Stomach (tissue), 9 donors: Measurements from ENCODE around the gene FRMD5. TPM values are rescaled to one million over a fixed set of nuclear protein-coding genes. Genes with fewer than 3 reads are reported as not detected.

Experiments
- DNase-seq, 2 donors: peaks; one replicate each; pipeline versions ENCODE4 v3.0.0 to v3.0.0-alpha.2; 2013 to 2019
- H3K27ac ChIP-seq, 5 donors: fragments of 200-600 bp in 4 of 5; sonication (generic) in 4 of 5; one replicate each; pipeline ENCODE4 v1.5.1; 2013 to 2019; ENCODE audit warnings: mild to moderate bottlenecking in 1 of 5, moderate library complexity in 1 of 5
- H3K27me3 ChIP-seq, 3 donors: fragments of 200-600 bp; sonication (generic); one replicate each; pipeline ENCODE4 v1.5.1; 2017 to 2019; ENCODE audit warnings: mixed run types in 1 of 3
- H3K36me3 ChIP-seq, 4 donors: fragments of 200-600 bp; sonication (generic); 1 replicate in 3 of 4; 2 replicates in 1 of 4; pipeline ENCODE4 v1.5.1; 2016 to 2019
- H3K4me1 ChIP-seq, 4 donors: fragments of 200-600 bp; sonication (generic); one replicate each; pipeline ENCODE4 v1.5.1; 2016 to 2019
- H3K4me3 ChIP-seq, 4 donors: fragments of 200-600 bp; sonication (generic) in 3 of 4; one replicate each; pipeline ENCODE4 v1.5.1; 2016 to 2019; ENCODE audit warnings: mild to moderate bottlenecking in 1 of 4
- H3K9me3 ChIP-seq, 4 donors: fragments of 200-600 bp; sonication (generic); one replicate each; pipeline ENCODE4 v1.5.1; 2016 to 2019
- EP300 ChIP-seq: sonication (generic); formaldehyde crosslinking; IDR thresholded peaks from one replicate; pipeline ENCODE4 v1.6.1; 2017; ENCODE audit warnings: antibody characterized with exemption
- POLR2A ChIP-seq, 4 donors: fragments of 450-650 bp; IDR thresholded peaks; one replicate each; pipeline ENCODE4 v1.6.1; 2016; ENCODE audit warnings: antibody characterized with exemption in 4 of 4, control low read depth in 2 of 4, mild to moderate bottlenecking in 1 of 4, moderate library complexity in 1 of 4
- POLR2AphosphoS5 ChIP-seq, 3 donors: sonication (generic); formaldehyde crosslinking; IDR thresholded peaks; one replicate each; pipeline ENCODE4 v1.6.1; 2016; ENCODE audit warnings: antibody characterized with exemption in 3 of 3
- WGBS, 5 donors: extraction: QIAGEN DNeasy Blood & Tissue Kit in 3 of 5; methylation state at CpG; one replicate each; pipeline versions ENCODE4 v1.1.5 to v1.1.7; 2013 to 2018; 5-methylcytosine and 5-hydroxymethylcytosine counted together
- intact Hi-C: fragments of 100-400 bp; cut with DNase I; formaldehyde crosslinking; loops from one replicate; pipeline ENCODE4 v1.15.1; 2023; ENCODE audit warnings: low total_unique reads
- polyA plus RNA-seq, 3 donors: library from polyadenylated mRNA; stranded (reverse); fragments of 200-250 nt; gene quantifications; one replicate each; pipeline ENCODE4 v1.2.3, GENCODE V29; 2013
- total RNA-seq, 5 donors: library from RNA; depleted of rRNA; stranded (reverse); fragments of >200 nt; gene quantifications; one replicate each; pipeline versions ENCODE4 v1.1.0 to v1.2.3, GENCODE V29; 2014 to 2016
- TF ChIP-seq, protein P1 (sequence below), 7 experiments: fragments of 450-650 bp in 4 of 7; fragments of 200-600 bp in 3 of 7; sonication (generic) in 3 of 7; IDR thresholded peaks; one replicate each; pipeline ENCODE4 v1.5.1; 2016 to 2019; ENCODE audit warnings: antibody characterized with exemption in 7 of 7, control low read depth in 2 of 7, mild to moderate bottlenecking in 1 of 7
- donor health status: healthy with polysubstance abuse.
- donor health status: Bipolar disorder and iron deficiency.
- donor health status: healthy.

Gene FRMD5
- total and polyA plus RNA-seq, 8 donors: 0.40 to 13.0 (median 2.5) TPM

GRCh38 chr15:43922021-43922420, 273.1 kb downstream of the FRMD5 start:
- H3K4me1 ChIP-seq: peaks cover 0 to 10% (median 0%) of the 10 kb centered on the region in 4 donors
- H3K9me3 ChIP-seq: no peaks in the 10 kb centered on the region
- no peak overlapping the region for H3K27ac ChIP-seq
- H3K36me3 ChIP-seq: no peaks in the 10 kb centered on the region
- no peaks in the 10 kb centered on the region for H3K27me3 ChIP-seq
- 38 to 62% (median 55%) methylated on average over 4 of the region's 4 CpGs for WGBS, 5 donors
- no peak overlapping the region for H3K4me3 ChIP-seq
- intact Hi-C loops: no loop called here
- no peak for TF ChIP-seq POLR2AphosphoS5 (IDR thresholded peaks at IDR 0.05)
- no peak for TF ChIP-seq EP300
- TF ChIP-seq POLR2A (IDR thresholded peaks at IDR 0.05): no peak
- no peak for DNase-seq

GRCh38 chr15:43920815-43921214, 274.3 kb downstream of the FRMD5 start:
- no peaks in the 10 kb centered on the region for H3K9me3 ChIP-seq
- intact Hi-C loops: no loop called here

GRCh38 chr15:43920254-43920600, 274.8 kb downstream of the FRMD5 start:
- no peaks in the 10 kb centered on the region for H3K36me3 ChIP-seq
- 50 to 60% (median 57%) methylated on average over 2 of the region's 2 CpGs for WGBS, 5 donors
- peaks cover 0 to 10% (median 0%) of the 10 kb centered on the region in 4 donors for H3K4me1 ChIP-seq
- intact Hi-C loops: no loop called here
- no peak overlapping the region for H3K4me3 ChIP-seq
- no peaks in the 10 kb centered on the region for H3K27me3 ChIP-seq
- no peak for TF ChIP-seq POLR2AphosphoS5 (IDR thresholded peaks at IDR 0.05)
- TF ChIP-seq POLR2A (IDR thresholded peaks at IDR 0.05): no peak
- no peak for TF ChIP-seq EP300
- TF ChIP-seq, protein P1, sequence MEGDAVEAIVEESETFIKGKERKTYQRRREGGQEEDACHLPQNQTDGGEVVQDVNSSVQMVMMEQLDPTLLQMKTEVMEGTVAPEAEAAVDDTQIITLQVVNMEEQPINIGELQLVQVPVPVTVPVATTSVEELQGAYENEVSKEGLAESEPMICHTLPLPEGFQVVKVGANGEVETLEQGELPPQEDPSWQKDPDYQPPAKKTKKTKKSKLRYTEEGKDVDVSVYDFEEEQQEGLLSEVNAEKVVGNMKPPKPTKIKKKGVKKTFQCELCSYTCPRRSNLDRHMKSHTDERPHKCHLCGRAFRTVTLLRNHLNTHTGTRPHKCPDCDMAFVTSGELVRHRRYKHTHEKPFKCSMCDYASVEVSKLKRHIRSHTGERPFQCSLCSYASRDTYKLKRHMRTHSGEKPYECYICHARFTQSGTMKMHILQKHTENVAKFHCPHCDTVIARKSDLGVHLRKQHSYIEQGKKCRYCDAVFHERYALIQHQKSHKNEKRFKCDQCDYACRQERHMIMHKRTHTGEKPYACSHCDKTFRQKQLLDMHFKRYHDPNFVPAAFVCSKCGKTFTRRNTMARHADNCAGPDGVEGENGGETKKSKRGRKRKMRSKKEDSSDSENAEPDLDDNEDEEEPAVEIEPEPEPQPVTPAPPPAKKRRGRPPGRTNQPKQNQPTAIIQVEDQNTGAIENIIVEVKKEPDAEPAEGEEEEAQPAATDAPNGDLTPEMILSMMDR (IDR thresholded peaks at IDR 0.05): no peak
- DNase-seq: no peak
- H3K27ac ChIP-seq: no peak overlapping the region
- H3K9me3 ChIP-seq: no peaks in the 10 kb centered on the region

More at GRCh38 chr15:43920815-43921214, 274.3 kb downstream of the FRMD5 start:
- DNase-seq: no peak
- no peaks in the 10 kb centered on the region for H3K27me3 ChIP-seq
- peaks cover 0 to 10% (median 0%) of the 10 kb centered on the region in 4 donors for H3K4me1 ChIP-seq
- H3K27ac ChIP-seq: no peak overlapping the region
- TF ChIP-seq EP300: no peak
- TF ChIP-seq POLR2AphosphoS5 (IDR thresholded peaks at IDR 0.05): no peak
- TF ChIP-seq, protein P1 (IDR thresholded peaks at IDR 0.05): no peak
- no peak for TF ChIP-seq POLR2A (IDR thresholded peaks at IDR 0.05)
- no peaks in the 10 kb centered on the region for H3K36me3 ChIP-seq
- no peak overlapping the region for H3K4me3 ChIP-seq
- 59 to 75% (median 73%) methylated on average over 6 of the region's 6 CpGs for WGBS, 5 donors

GRCh38 chr15:43919540-43920253, 275.4 kb downstream of the FRMD5 start:
- H3K27me3 ChIP-seq: no peaks in the 10 kb centered on the region
- no peak for DNase-seq
- intact Hi-C loops: no loop called here
- 49 to 79% (median 75%) methylated on average over 5 of the region's 5 CpGs for whole genome bisulfite sequencing, 5 donors
- no peaks in the 10 kb centered on the region for H3K36me3 ChIP-seq
- no peaks in the 10 kb centered on the region for H3K9me3 ChIP-seq
- no peak overlapping the region for H3K4me3 ChIP-seq
- TF ChIP-seq, protein P1 (IDR thresholded peaks at IDR 0.05): no peak
- TF ChIP-seq EP300 (no peak), POLR2A (IDR thresholded peaks at IDR 0.05) (no peak), POLR2AphosphoS5 (IDR thresholded peaks at IDR 0.05) (no peak)
- H3K27ac ChIP-seq: no peak overlapping the region
- peaks cover 0 to 10% (median 0%) of the 10 kb centered on the region in 4 donors for H3K4me1 ChIP-seq

GRCh38 chr15:43918717-43919116, 276.4 kb downstream of the FRMD5 start:
- WGBS, 5 donors: 86 to 90% (median 90%) methylated on average over 6 of the region's 6 CpGs
- H3K4me3 ChIP-seq: no peak overlapping the region
- H3K9me3 ChIP-seq: no peaks in the 10 kb centered on the region
- H3K4me1 ChIP-seq: peaks cover 0 to 10% (median 0%) of the 10 kb centered on the region in 4 donors
- H3K27ac ChIP-seq: no peak overlapping the region
- no peaks in the 10 kb centered on the region for H3K27me3 ChIP-seq
- intact Hi-C loops: no loop called here
- DNase-seq: no peak
- TF ChIP-seq POLR2A (IDR thresholded peaks at IDR 0.05) (no peak), EP300 (no peak), POLR2AphosphoS5 (IDR thresholded peaks at IDR 0.05) (no peak)
- TF ChIP-seq, protein P1 (IDR thresholded peaks at IDR 0.05): no peak
- H3K36me3 ChIP-seq: no peaks in the 10 kb centered on the region
